Fibroblast of lung (primary cell): ENCODE data around the gene DPH3.

Experiments used
- CTCF ChIP-seq, 2 donors: IDR thresholded peaks in 1 of 2; conservative IDR thresholded peaks in 1 of 2; 1 replicate in 1 of 2; 2 replicates in 1 of 2; pipeline ENCODE4 v1.5.1; 2011 to 2012; ENCODE audit warnings: low read length in 2 of 2, control low read depth in 1 of 2, inconsistent platforms in 1 of 2, low read depth in 1 of 2, mild to moderate bottlenecking in 1 of 2
- EZH2 ChIP-seq: IDR thresholded peaks from 2 replicates; pipeline ENCODE4 v1.5.1; 2012; ENCODE audit warnings: low read length, control low read depth, mild to moderate bottlenecking; ENCODE audit errors: missing control alignments

DNA sequence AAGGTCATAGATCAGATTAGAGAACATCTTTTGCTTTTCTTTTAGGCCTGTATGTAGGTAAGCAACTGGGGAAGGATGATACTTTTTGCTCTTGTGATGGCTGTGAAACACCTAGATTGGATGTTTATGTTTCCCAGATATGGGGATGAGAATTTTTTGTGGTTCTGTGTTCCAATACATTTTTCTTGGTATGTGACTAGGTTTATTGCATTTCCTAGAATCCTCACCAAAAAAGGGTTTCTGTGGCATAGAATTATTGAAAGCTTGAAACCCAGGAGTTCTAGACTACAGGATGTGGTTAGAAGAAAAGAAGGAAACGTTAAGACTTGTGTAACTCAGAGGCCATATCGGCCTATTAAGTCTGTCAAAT, 26.1 kb upstream of the DPH3 start:
- TF ChIP-seq CTCF (conservative IDR thresholded peaks at IDR 0.05 in 1 of 2, IDR thresholded peaks at IDR 0.05 in 1 of 2; ENCODE audit: low read depth in 1 of 2, low read length in 2 of 2) (no peak), EZH2 (no peak)
